NCI-H146 treated with DMSO at 0.1 percent for 48 hours (cell line): ENCODE measurements around the gene RIPOR3.
A peak's percentile ranks its signal among the peaks of the same experiment; 100 is the strongest.
"Not testable (repeated sequence)": the region's sequence is repeated elsewhere in the genome, so short reads cannot be mapped to it uniquely, and the experiment has no call there.

Experiments
- DNase-seq: peaks from one replicate; lab custom pipeline; 2025; ENCODE audit not compliant: unreplicated experiment; lab: John Stamatoyannopoulos, UW

RIPOR3 gene

GRCh38 chr20:50708845-50709635 is 17.7 kb upstream of the RIPOR3 start:
- DNase-seq = no peak

DNA sequence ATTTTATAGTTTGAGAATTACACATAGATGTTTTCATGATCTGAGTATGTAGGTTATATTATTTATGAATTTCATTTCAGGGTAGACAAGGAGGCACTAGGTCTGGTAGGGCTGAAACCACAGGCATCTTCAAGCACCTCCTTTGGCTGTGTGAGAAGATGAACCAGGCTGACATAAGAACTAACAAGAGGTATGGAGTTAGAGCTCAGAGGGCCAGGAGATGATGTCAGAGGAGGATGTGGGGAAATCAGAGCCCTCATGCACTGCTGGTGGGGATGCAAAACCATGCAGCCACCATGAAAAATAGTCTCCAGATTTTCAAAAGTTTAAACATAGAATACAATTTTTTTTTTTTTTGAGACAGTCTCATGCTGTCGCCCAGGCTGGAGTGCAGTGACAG is 13.6 kb upstream of the RIPOR3 start:
- no peak for DNase-seq

DNA sequence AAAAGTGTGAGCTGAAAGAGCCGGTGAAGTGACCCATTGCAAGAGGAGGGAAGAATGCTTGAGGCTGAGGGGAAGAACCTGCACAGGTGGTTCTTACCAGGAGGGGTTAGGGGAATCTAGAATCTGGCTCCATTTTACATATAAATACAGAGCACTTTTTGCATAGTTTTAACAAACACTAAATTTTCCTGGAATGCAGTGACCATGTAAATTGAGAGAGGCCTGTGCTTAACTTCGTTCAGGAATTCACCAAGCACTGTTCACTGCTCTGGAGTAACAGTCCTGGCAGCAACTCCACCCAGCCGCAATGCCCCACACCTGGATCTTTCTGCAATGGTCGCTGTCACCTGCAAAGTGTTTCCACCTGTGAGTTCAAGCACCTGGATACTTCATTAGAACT is 13.2 kb upstream of the RIPOR3 start:
- DNase-seq = no peak

GRCh38 chr20:50703651-50704438 is 12.5 kb upstream of the RIPOR3 start:
- DNase-seq = not testable (repeated sequence)

DNA sequence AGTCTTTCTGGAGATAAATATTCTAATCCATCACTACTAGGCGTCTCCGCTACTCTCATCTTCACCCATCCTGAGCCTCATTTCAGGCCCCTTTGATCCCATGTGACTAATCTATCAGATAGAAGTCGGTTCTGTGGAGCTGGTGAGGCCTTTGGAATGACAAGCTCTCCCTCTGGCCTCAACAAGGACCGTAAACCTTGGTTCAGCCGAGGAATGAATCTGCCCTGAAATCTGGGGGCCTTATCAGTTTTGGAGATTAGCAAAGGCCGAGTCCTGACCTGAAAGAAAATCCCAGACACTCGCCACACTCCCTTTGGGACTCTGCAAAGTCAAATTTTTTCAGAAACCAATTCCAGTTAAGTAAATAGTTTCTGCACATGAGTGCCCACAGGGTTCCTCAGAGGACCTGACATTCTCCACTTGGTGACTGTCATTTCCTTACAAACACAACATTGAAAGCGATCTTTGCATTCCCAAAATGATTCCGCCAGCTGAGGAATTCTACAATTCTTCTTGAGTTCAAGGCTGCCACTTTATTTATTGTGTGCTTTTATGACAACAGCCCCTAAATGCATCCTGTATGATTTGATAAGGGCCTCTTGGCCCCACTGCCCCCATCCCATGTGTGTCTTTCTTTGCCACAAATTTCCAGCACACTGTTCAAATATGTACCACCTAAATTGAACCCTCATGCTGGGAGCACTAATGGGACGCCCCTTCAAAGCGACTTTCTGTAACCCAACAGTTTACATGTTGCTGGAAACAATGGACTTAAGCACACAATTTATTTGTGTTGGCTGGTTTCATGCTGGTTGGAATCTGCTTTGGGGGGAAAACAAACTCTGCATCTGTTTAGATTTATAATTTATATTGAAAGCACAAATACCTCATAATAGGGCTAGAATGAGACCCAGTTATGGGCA is 10.0 kb upstream of the RIPOR3 start:
- DNase-seq = peak; percentile 62

DNA sequence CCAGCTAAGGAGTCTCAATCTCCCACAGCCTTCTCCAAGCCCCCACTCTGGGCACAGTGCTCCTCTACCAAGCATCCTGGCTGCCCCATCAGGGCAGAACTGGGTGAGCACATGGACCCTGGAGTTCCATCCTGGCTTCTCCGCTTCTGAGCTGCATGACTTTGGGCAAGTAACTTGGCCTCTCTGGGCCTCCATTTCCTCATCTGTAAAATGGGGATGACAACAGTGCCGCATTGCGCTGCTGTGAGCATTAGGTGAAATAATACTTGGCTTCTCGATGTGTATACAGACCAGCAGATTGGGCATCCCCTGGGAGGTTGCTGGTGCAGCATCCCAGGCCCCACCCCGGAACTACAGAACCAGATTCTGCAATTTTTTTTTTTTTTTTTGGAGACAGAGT is 8.3 kb upstream of the RIPOR3 start:
- DNase-seq = no peak

GRCh38 chr20:50698255-50698654 is 6.9 kb upstream of the RIPOR3 start:
- DNase-seq = not testable (repeated sequence)

DNA sequence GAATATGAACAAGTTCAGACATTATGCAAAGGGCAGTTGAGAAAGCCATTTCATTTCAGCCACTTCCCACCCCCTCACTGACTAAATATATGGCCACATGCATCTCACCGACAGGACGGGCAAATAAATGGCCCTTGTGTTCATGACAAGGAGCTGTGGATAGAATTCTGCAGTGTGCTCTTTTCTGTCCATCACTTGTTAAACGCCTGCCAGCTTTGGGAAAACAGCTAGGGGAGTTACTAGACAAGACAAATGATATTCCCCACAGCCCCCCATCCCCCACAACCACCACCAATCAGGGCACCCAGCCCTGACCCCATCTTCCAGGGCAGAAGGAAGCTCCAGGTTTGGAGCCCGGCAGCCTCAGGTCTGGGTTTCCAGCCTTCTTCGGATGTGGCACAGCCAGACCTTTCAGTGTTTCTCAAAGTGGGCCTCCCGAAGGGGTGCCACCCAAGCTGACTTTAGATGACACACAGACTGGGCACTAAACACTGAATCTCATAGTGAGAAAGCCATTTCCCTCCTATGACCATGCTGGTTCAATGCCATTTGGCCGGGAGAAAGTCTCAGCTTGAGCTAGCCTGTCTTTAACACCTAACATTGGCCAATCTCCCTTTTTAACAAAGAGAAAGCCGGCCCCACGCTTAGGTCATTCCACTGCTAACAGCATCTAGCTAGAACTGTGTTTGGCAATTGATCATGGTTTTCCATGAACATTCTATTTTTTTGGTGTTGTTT is 4.0 kb upstream of the RIPOR3 start:
- no peak for DNase-seq

DNA sequence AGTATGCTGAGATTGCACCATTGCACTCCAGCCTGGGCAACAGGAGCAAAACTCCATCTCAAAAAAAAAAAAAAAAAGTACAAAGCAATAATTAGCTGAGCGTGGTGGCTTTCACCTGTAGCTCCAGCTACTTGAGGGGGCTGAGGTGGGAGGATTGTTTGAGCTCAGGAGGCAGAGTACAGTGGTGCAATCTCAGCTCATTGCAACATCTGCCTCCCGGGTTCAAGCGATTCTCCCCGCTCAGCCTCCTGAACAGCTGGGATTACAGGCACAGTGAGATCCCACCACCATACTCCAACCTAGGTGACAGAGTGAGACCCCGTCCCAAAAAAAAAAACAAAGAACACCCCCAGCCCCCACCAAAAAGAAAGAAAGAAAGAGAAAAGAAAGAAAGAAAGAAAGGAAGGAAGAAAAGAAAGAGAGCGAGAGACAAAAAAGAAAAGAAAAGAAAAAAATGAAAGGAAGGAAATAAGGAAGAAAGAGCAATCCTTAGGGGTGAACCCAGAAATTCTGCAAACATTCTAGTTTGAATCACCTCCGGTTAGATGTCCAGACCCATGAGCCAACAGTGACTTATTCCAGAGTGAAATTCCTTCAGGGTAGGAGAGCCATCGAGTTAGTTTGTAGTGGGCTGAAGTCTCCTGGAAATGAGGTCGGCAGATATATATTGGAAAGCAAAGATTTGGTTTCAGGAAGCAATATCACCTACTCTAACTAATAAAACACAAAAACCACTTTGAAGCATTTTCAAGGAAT is 3.2 kb upstream of the RIPOR3 start:
- DNase-seq = no peak

DNA sequence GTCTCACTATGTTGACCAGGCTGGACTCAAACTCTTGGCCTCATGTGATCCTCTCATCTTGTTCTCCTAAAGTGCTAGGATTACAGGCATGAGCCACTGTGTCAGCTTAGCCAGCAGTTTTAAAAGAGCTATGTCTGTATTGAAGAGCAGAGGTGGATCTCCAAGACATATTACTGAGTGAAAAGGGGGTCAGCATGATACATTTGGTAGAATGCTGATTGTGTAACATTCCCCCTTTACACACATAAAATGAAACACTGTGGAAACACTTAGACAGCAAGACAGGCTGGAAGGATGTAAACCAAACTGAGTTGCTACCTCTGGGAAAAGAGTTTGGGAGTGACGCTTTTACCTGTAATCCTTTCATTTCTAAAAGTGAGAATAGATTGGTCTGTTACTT is 1.7 kb upstream of the RIPOR3 start:
- no peak for DNase-seq

GRCh38 chr20:50692552-50692933 is 1.2 kb upstream of the RIPOR3 start:
- DNase-seq = no peak

DNA sequence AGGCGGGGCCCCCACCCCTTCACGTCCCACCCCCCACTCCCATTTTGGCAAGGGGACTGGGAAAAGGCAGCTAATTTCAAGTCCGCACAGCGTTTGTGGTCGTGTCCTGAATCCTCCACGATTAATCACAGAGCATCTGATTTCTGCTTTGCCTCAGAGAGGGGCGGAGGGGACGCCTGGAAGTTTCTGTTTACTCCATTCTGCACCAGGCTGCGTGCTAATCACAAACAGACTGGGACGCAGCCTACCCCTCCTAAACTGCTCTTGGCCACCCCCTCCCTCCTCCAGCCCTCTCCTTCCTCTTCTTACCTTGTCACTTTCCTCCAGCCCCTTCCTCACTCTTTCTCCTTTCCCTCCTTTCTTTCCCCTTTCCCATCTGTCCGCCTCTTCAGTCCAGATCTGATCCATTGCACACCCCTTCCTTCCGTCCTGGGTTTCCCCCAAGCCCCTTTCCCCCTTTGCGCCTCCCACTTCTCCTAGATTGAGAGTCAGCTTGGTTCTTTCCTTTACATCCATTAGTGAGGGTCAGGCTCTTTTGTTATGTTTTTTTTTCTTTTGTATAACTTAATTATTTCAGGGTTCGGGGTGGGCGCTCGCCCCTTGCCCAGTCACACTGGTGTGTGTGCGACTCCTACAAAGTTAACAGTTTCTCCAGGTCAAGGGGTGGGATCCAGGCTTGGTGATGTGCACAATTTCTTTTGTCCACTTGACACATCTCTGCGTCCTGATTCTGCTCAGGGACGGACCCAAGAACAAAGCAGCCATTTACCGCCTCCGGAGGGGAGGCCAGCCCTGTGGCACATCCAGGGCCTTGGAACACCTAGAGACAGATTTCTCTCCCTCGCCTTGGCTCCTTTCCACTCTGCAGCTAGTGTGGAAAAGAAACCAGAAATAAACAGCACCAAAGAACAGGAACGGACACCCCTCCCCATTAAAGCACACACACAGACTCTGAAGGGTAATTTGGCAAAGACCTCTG is 520 bp upstream of the RIPOR3 start:
- no peak for DNase-seq

- DNase-seq = peak; percentile 26
These were observed 1.3 kb downstream of the RIPOR3 start for GRCh38 chr20:50689864-50690649.

- DNase-seq = no peak
These were observed 2.9 kb downstream of the RIPOR3 start for GRCh38 chr20:50688256-50688975.

GRCh38 chr20:50686821-50687220 is 4.5 kb downstream of the RIPOR3 start:
- no peak for DNase-seq

DNA sequence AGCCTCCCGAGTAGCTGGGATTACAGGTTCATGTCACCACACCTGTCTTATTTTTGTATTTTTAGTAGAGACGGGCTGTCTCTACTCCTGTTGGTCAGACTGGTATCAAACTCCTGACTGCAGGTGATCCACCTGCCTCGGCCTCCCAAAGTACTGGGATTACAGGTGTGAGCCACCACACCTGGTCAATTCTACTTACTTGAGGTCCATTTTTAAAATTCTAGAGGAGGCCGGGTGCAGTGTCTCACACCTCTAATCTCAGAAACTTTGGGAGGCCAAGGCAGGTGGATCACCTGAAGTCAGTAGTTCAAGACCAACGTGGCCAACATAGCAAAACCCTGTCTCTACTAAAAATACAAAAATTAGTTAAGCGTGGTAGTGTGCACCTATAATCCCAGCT is 7.8 kb downstream of the RIPOR3 start:
- DNase-seq = no peak

GRCh38 chr20:50682947-50683530 is 8.3 kb downstream of the RIPOR3 start:
- no peak for DNase-seq
